Neural cell (in vitro differentiated cells): ENCODE measurements around the gene DDX49. TPM values are rescaled to one million over a fixed set of nuclear protein-coding genes. Genes with fewer than 3 reads are reported as not detected.

Experiments used
- H2AFZ ChIP-seq: fragments of 200-600, 300-800 bp; sonication (generic), shearing (Covaris generic); 2 replicates; pipeline ENCODE4 v1.6.0; 2014; ENCODE audit warnings: low read depth, mild to moderate bottlenecking, antibody characterized with exemption, low read length, moderate library complexity
- H3F3A ChIP-seq: fragments of 200-600 bp; shearing (Covaris generic); 2 replicates; pipeline ENCODE4 v1.6.1; 2016; ENCODE audit warnings: mild to moderate bottlenecking, moderate library complexity, mixed read lengths, antibody characterized with exemption, low read length; ENCODE audit not compliant: insufficient read depth, poor library complexity, severe bottlenecking
- H3K27ac ChIP-seq: fragments of 200-600, 300-800 bp; sonication (generic), shearing (Covaris generic); 2 replicates; pipeline ENCODE4 v1.5.1; 2014; ENCODE audit warnings: mild to moderate bottlenecking, low read length, moderate library complexity
- H3K27me3 ChIP-seq: fragments of 300-800, 200-600 bp; sonication (generic), shearing (Covaris generic); 2 replicates; pipeline ENCODE4 v1.6.0; 2014; ENCODE audit warnings: mild to moderate bottlenecking, low read depth, low read length, moderate library complexity; ENCODE audit not compliant: insufficient read depth
- H3K36me3 ChIP-seq: fragments of 300-800, 200-600 bp; sonication (generic), shearing (Covaris generic); 2 replicates; pipeline ENCODE4 v1.5.1; 2014; ENCODE audit warnings: mild to moderate bottlenecking, antibody characterized with exemption, low read length, moderate library complexity; ENCODE audit not compliant: insufficient read depth
- H3K4me2 ChIP-seq: fragments of 300-800, 200-600 bp; sonication (generic), shearing (Covaris generic); 2 replicates; pipeline ENCODE4 v1.6.0; 2014; ENCODE audit warnings: mild to moderate bottlenecking, low read length
- H3K4me3 ChIP-seq: fragments of 300-800, 200-600 bp; sonication (generic), shearing (Covaris generic); 2 replicates; pipeline ENCODE4 v1.5.1; 2014; ENCODE audit warnings: mild to moderate bottlenecking, low read length, moderate library complexity
- H3K79me2 ChIP-seq: fragments of 200-600 bp; shearing (Covaris generic); replicated peaks from 2 replicates; pipeline ENCODE4 v1.6.0; 2014; ENCODE audit warnings: mild to moderate bottlenecking, low read length, moderate library complexity; ENCODE audit not compliant: insufficient read depth
- H3K9ac ChIP-seq: fragments of 300-800, 200-600 bp; sonication (generic), shearing (Covaris generic); 2 replicates; pipeline ENCODE4 v1.6.1; 2016; ENCODE audit warnings: mild to moderate bottlenecking, low read length, mixed read lengths
- H3K9me2 ChIP-seq: fragments of 200-600 bp; shearing (Covaris generic); 2 replicates; pipeline ENCODE4 v1.6.1; 2016; ENCODE audit warnings: mild to moderate bottlenecking, low read length, mixed read lengths; ENCODE audit not compliant: insufficient read depth
- H3K9me3 ChIP-seq: fragments of 200-600, 300-800 bp; sonication (generic), shearing (Covaris generic); 2 replicates; pipeline ENCODE4 v1.6.1; 2016; ENCODE audit warnings: mild to moderate bottlenecking, mixed run types, low read length, moderate library complexity, mixed read lengths
- H4K20me1 ChIP-seq: fragments of 200-600 bp; shearing (Covaris generic); 2 replicates; pipeline ENCODE4 v1.6.1; 2016; ENCODE audit warnings: mild to moderate bottlenecking, mixed run types; ENCODE audit not compliant: insufficient read depth
- CTCF ChIP-seq: fragments of 450-650 bp; IDR thresholded peaks from 2 replicates; pipeline ENCODE4 v1.5.1; 2014; ENCODE audit warnings: antibody characterized with exemption, mild to moderate bottlenecking, moderate library complexity; ENCODE audit not compliant: poor library complexity, severe bottlenecking
- EP300 ChIP-seq: fragments of 450-650 bp; conservative IDR thresholded peaks from 2 replicates; pipeline ENCODE4 v1.6.1; 2014; ENCODE audit warnings: antibody characterized with exemption, mild to moderate bottlenecking, moderate library complexity; ENCODE audit not compliant: poor library complexity, severe bottlenecking
- EZH2 ChIP-seq: fragments of 200-600, 300-800 bp; shearing (Covaris generic), sonication (generic); IDR thresholded peaks from 2 replicates; pipeline ENCODE4 v1.6.1; 2014; ENCODE audit warnings: antibody characterized with exemption, low read length, borderline replicate concordance, mild to moderate bottlenecking; ENCODE audit not compliant: insufficient read depth, poor library complexity, severe bottlenecking
- MXI1 ChIP-seq: fragments of 450-650 bp; conservative IDR thresholded peaks from 2 replicates; pipeline ENCODE4 v1.6.1; 2014; ENCODE audit warnings: antibody characterized with exemption, mild to moderate bottlenecking; ENCODE audit not compliant: poor library complexity, severe bottlenecking
- POLR2AphosphoS5 ChIP-seq: IDR thresholded peaks from 2 replicates; pipeline ENCODE4 v1.6.1; 2012
- RAD21 ChIP-seq: fragments of 450-650 bp; conservative IDR thresholded peaks from 2 replicates; pipeline ENCODE4 v1.6.1; 2014; ENCODE audit warnings: antibody characterized with exemption, mild to moderate bottlenecking, moderate library complexity
- REST ChIP-seq: IDR thresholded peaks from 2 replicates; pipeline ENCODE4 v1.6.1; 2012; ENCODE audit warnings: borderline replicate concordance
- SMC3 ChIP-seq: fragments of 450-650 bp; conservative IDR thresholded peaks from 2 replicates; pipeline ENCODE4 v1.6.1; 2014; ENCODE audit warnings: antibody characterized with exemption, mild to moderate bottlenecking, moderate library complexity; ENCODE audit not compliant: poor library complexity
- TAF1 ChIP-seq: IDR thresholded peaks from 2 replicates; pipeline ENCODE4 v1.6.1; 2012; ENCODE audit warnings: low read depth
- polyA plus RNA-seq: library from polyadenylated mRNA; depleted of rRNA; stranded (reverse); fragments of >200 nt; gene quantifications from 2 replicates; pipeline ENCODE4 v1.2.3, GENCODE V29; 2014

Gene DDX49
- polyA plus RNA-seq, 1 donor from 2014 or later = 90.7 TPM

DNA sequence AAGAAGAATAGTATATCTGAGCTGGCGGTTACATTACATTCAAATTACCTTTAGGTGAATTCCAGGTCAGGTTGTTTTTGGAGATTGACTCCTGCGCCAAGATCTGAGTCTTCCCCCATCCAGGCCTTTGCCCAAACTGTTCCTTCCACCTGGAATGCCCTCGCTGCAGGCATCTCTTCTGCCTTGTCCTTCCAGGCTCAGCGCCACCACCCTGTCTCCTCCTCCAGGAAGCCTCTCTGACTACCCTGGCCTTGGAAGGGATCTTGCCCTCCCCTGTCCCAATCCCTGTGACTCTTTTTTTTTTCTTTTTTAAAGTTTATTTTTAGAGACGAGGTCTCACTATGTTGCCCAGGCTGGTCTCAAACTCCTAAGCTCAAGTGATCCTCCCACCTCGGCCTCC, 23.2 kb downstream of the DDX49 start:
- H3K9me2 ChIP-seq = no peaks in the 10 kb centered on the region
- H3K9me3 ChIP-seq = no peaks in the 10 kb centered on the region
- no peaks in the 10 kb centered on the region for H3K27me3 ChIP-seq
- no peak overlapping the region for H3K4me3 ChIP-seq
- H4K20me1 ChIP-seq = no peaks in the 10 kb centered on the region
- no peak overlapping the region for H3K4me2 ChIP-seq
- H3K27ac ChIP-seq = no peak overlapping the region
- H3K9ac ChIP-seq = no peak overlapping the region
- H3F3A ChIP-seq = no peaks in the 10 kb centered on the region
- no peak overlapping the region for H2AFZ ChIP-seq
- no peaks in the 10 kb centered on the region for H3K36me3 ChIP-seq
- no peak for TF ChIP-seq TAF1
- no peak for TF ChIP-seq CTCF
- TF ChIP-seq REST = no peak
- TF ChIP-seq MXI1 = no peak
- no peak for TF ChIP-seq RAD21
- TF ChIP-seq EZH2 = no peak
- no peak for TF ChIP-seq POLR2AphosphoS5
- TF ChIP-seq EP300 = no peak
- TF ChIP-seq SMC3 = no peak
- peaks cover 3% of the 10 kb centered on the region for H3K79me2 ChIP-seq

- Histone ChIP-seq H3K4me2 (no peak overlapping the region), H2AFZ (no peak overlapping the region), H3K4me3 (no peak overlapping the region), H3K9me2 (no peaks in the 10 kb centered on the region), H3K79me2 (peaks cover 3% of the 10 kb centered on the region), H3K36me3 (no peaks in the 10 kb centered on the region), H3K9ac (no peak overlapping the region), H3F3A (no peaks in the 10 kb centered on the region), H3K27me3 (no peaks in the 10 kb centered on the region), H4K20me1 (no peaks in the 10 kb centered on the region), H3K9me3 (no peaks in the 10 kb centered on the region), H3K27ac (no peak overlapping the region)
- no peak for TF ChIP-seq REST
Measured at GRCh38 chr19:18943465-18943864, 23.9 kb downstream of the DDX49 start.
